ENCODE measurements around the gene TRAPPC2L.
"Not testable (repeated sequence)": the region's sequence is repeated elsewhere in the genome, so short reads cannot be mapped to it uniquely, and the experiment has no call there.

Gene TRAPPC2L

GRCh38 chr16:88892065-88892464 is 35.1 kb downstream of the TRAPPC2L start:
- no peak overlapping the region for H3K27ac ChIP-seq (ENCODE audit: low read depth, low read length)
- H2BK12ac ChIP-seq (ENCODE audit: low read length), result no peak overlapping the region
- no peaks in the 10 kb centered on the region for H3K4me1 ChIP-seq (ENCODE audit: control insufficient read depth in 1 of 2, insufficient read depth in 2 of 2, low read length in 2 of 2)
- H3K9me3 ChIP-seq (ENCODE audit: insufficient read depth, low read depth, low read length), result peaks cover 12% of the 10 kb centered on the region
- no peak overlapping the region for H2BK120ac ChIP-seq (ENCODE audit: insufficient read depth, low read length, poor library complexity)
- H3K79me2 ChIP-seq (ENCODE audit: control insufficient read depth, insufficient read depth, low read length, poor library complexity), result no peaks in the 10 kb centered on the region
- H3K4me2 ChIP-seq (ENCODE audit: low read length), result no peak overlapping the region
- no peak overlapping the region for H3K4me3 ChIP-seq (ENCODE audit: low read depth, low read length)
- no peak overlapping the region for H2AFZ ChIP-seq (ENCODE audit: insufficient read depth, low read length, poor library complexity)
- no peaks in the 10 kb centered on the region for H3K36me3 ChIP-seq (ENCODE audit: control insufficient read depth in 1 of 2, insufficient read depth in 2 of 2, low read length in 2 of 2)
- no peak overlapping the region for H2AK5ac ChIP-seq (ENCODE audit: low read length)
- WGBS (ENCODE audit: extremely low coverage, insufficient coverage, insufficient read length), result no CpG with 5 or more reads among the region's 20 CpGs
- no peaks in the 10 kb centered on the region for H3K79me1 ChIP-seq (ENCODE audit: low read length)
- H4K91ac ChIP-seq (ENCODE audit: low read depth, low read length), result no peak overlapping the region
- no peak overlapping the region for H2BK5ac ChIP-seq (ENCODE audit: low read depth, low read length, poor library complexity)
- H3K9ac ChIP-seq (ENCODE audit: low read length), result no peak overlapping the region
- H3K14ac ChIP-seq (ENCODE audit: low read length), result no peak overlapping the region
- no peak overlapping the region for H4K12ac ChIP-seq (ENCODE audit: low read depth, low read length)
- no peak overlapping the region for H3K18ac ChIP-seq (ENCODE audit: low read length)
- no peaks in the 10 kb centered on the region for H3K27me3 ChIP-seq (ENCODE audit: insufficient read depth, low read length)
- H3K23ac ChIP-seq (ENCODE audit: low read length), result no peak overlapping the region
- no peak for DNase-seq
- H3K4ac ChIP-seq (ENCODE audit: low read depth, low read length), result no peak overlapping the region
- no peak overlapping the region for H4K8ac ChIP-seq (ENCODE audit: low read depth, low read length)

- Histone ChIP-seq H3K14ac (ENCODE audit: low read length) (no peak overlapping the region), H3K23ac (ENCODE audit: low read length) (no peak overlapping the region), H3K36me3 (ENCODE audit: control insufficient read depth in 1 of 2, insufficient read depth in 2 of 2, low read length in 2 of 2) (no peaks in the 10 kb centered on the region), H2AFZ (ENCODE audit: insufficient read depth, low read length, poor library complexity) (no peak overlapping the region), H3K27me3 (ENCODE audit: insufficient read depth, low read length) (no peaks in the 10 kb centered on the region), H2AK5ac (ENCODE audit: low read length) (no peak overlapping the region), H3K9me3 (ENCODE audit: insufficient read depth, low read depth, low read length) (peaks cover 12% of the 10 kb centered on the region), H3K27ac (ENCODE audit: low read depth, low read length) (no peak overlapping the region), H2BK12ac (ENCODE audit: low read length) (no peak overlapping the region), H4K12ac (ENCODE audit: low read depth, low read length) (no peak overlapping the region), H3K4me1 (ENCODE audit: control insufficient read depth in 1 of 2, insufficient read depth in 2 of 2, low read length in 2 of 2) (no peaks in the 10 kb centered on the region), H3K4me2 (ENCODE audit: low read length) (no peak overlapping the region), H4K8ac (ENCODE audit: low read depth, low read length) (no peak overlapping the region), H3K9ac (ENCODE audit: low read length) (no peak overlapping the region), H3K18ac (ENCODE audit: low read length) (no peak overlapping the region), H3K4me3 (ENCODE audit: low read depth, low read length) (no peak overlapping the region), H2BK120ac (ENCODE audit: insufficient read depth, low read length, poor library complexity) (no peak overlapping the region), H3K79me1 (ENCODE audit: low read length) (no peaks in the 10 kb centered on the region), H2BK5ac (ENCODE audit: low read depth, low read length, poor library complexity) (no peak overlapping the region), H3K4ac (ENCODE audit: low read depth, low read length) (no peak overlapping the region), H4K91ac (ENCODE audit: low read depth, low read length) (no peak overlapping the region), H3K79me2 (ENCODE audit: control insufficient read depth, insufficient read depth, low read length, poor library complexity) (no peaks in the 10 kb centered on the region)
- no CpG with 5 or more reads among the region's 19 CpGs for WGBS (ENCODE audit: extremely low coverage, insufficient coverage, insufficient read length)
- no peak for DNase-seq
Measured at GRCh38 chr16:88893127-88893968, 36.4 kb downstream of the TRAPPC2L start.

GRCh38 chr16:88894266-88894665 is 37.3 kb downstream of the TRAPPC2L start:
- not testable (repeated sequence) for H2BK120ac ChIP-seq (ENCODE audit: insufficient read depth, low read length, poor library complexity); H3K23ac ChIP-seq (ENCODE audit: low read length); H3K4me3 ChIP-seq (ENCODE audit: low read depth, low read length); H3K4ac ChIP-seq (ENCODE audit: low read depth, low read length); H4K8ac ChIP-seq (ENCODE audit: low read depth, low read length); H4K12ac ChIP-seq (ENCODE audit: low read depth, low read length); H3K9ac ChIP-seq (ENCODE audit: low read length); DNase-seq; H2BK5ac ChIP-seq (ENCODE audit: low read depth, low read length, poor library complexity); H3K18ac ChIP-seq (ENCODE audit: low read length); H3K27me3 ChIP-seq (ENCODE audit: insufficient read depth, low read length); H2BK12ac ChIP-seq (ENCODE audit: low read length); H3K79me1 ChIP-seq (ENCODE audit: low read length); H3K79me2 ChIP-seq (ENCODE audit: control insufficient read depth, insufficient read depth, low read length, poor library complexity); H3K4me1 ChIP-seq (ENCODE audit: control insufficient read depth in 1 of 2, insufficient read depth in 2 of 2, low read length in 2 of 2); H4K91ac ChIP-seq (ENCODE audit: low read depth, low read length); H3K4me2 ChIP-seq (ENCODE audit: low read length); H3K36me3 ChIP-seq (ENCODE audit: control insufficient read depth in 1 of 2, insufficient read depth in 2 of 2, low read length in 2 of 2); H3K14ac ChIP-seq (ENCODE audit: low read length); H2AFZ ChIP-seq (ENCODE audit: insufficient read depth, low read length, poor library complexity); H3K9me3 ChIP-seq (ENCODE audit: insufficient read depth, low read depth, low read length); H2AK5ac ChIP-seq (ENCODE audit: low read length); H3K27ac ChIP-seq (ENCODE audit: low read depth, low read length)
- WGBS (ENCODE audit: extremely low coverage, insufficient coverage, insufficient read length), result no CpG with 5 or more reads among the region's 6 CpGs

GRCh38 chr16:88894681-88895300 is 37.9 kb downstream of the TRAPPC2L start:
- no CpG with 5 or more reads among the region's 21 CpGs for WGBS (ENCODE audit: extremely low coverage, insufficient coverage, insufficient read length)
- Histone ChIP-seq H3K27me3 (ENCODE audit: insufficient read depth, low read length) (no peaks in the 10 kb centered on the region), H3K18ac (ENCODE audit: low read length) (no peak overlapping the region), H3K4me3 (ENCODE audit: low read depth, low read length) (peak overlapping the region; percentile 16), H4K91ac (ENCODE audit: low read depth, low read length) (no peak overlapping the region), H3K23ac (ENCODE audit: low read length) (no peak overlapping the region), H3K14ac (ENCODE audit: low read length) (no peak overlapping the region), H3K4me1 (ENCODE audit: control insufficient read depth in 1 of 2, insufficient read depth in 2 of 2, low read length in 2 of 2) (no peaks in the 10 kb centered on the region), H4K12ac (ENCODE audit: low read depth, low read length) (no peak overlapping the region), H3K27ac (ENCODE audit: low read depth, low read length) (no peak overlapping the region), H3K79me2 (ENCODE audit: control insufficient read depth, insufficient read depth, low read length, poor library complexity) (no peaks in the 10 kb centered on the region), H2BK120ac (ENCODE audit: insufficient read depth, low read length, poor library complexity) (no peak overlapping the region), H3K79me1 (ENCODE audit: low read length) (no peaks in the 10 kb centered on the region), H3K36me3 (ENCODE audit: control insufficient read depth in 1 of 2, insufficient read depth in 2 of 2, low read length in 2 of 2) (no peaks in the 10 kb centered on the region), H3K4me2 (ENCODE audit: low read length) (no peak overlapping the region), H2AK5ac (ENCODE audit: low read length) (no peak overlapping the region), H3K4ac (ENCODE audit: low read depth, low read length) (no peak overlapping the region), H3K9me3 (ENCODE audit: insufficient read depth, low read depth, low read length) (peaks cover 10% of the 10 kb centered on the region), H4K8ac (ENCODE audit: low read depth, low read length) (no peak overlapping the region), H3K9ac (ENCODE audit: low read length) (no peak overlapping the region), H2BK5ac (ENCODE audit: low read depth, low read length, poor library complexity) (no peak overlapping the region), H2AFZ (ENCODE audit: insufficient read depth, low read length, poor library complexity) (no peak overlapping the region), H2BK12ac (ENCODE audit: low read length) (no peak overlapping the region)
- no peak for DNase-seq
